IPS-18a (cell line): ENCODE results near the gene MAPK4.
"Not testable (repeated sequence)": the region's sequence is repeated elsewhere in the genome, so short reads cannot be mapped to it uniquely, and the experiment has no call there.

ENCODE experiments used
- H3K27ac ChIP-seq: one replicate; pipeline ENCODE4 v1.5.1; 2013; ENCODE audit warnings: low read length
- H3K27me3 ChIP-seq: one replicate; pipeline ENCODE4 v1.6.1; 2013; ENCODE audit warnings: mild to moderate bottlenecking, low read length; ENCODE audit not compliant: control insufficient read depth, insufficient read depth
- H3K36me3 ChIP-seq: one replicate; pipeline ENCODE4 v1.6.1; 2013; ENCODE audit warnings: low read depth, low read length; ENCODE audit not compliant: control insufficient read depth
- H3K4me1 ChIP-seq: one replicate; pipeline ENCODE4 v1.6.1; 2013; ENCODE audit warnings: low read depth, low read length; ENCODE audit not compliant: control insufficient read depth
- H3K4me3 ChIP-seq: one replicate; pipeline ENCODE4 v1.5.1; 2013; ENCODE audit warnings: low read length
- H3K9ac ChIP-seq: one replicate; pipeline ENCODE4 v1.6.1; 2013; ENCODE audit warnings: mild to moderate bottlenecking, low read length, moderate library complexity
- H3K9me3 ChIP-seq: one replicate; pipeline ENCODE4 v1.6.1; 2013; ENCODE audit warnings: low read depth, low read length; ENCODE audit not compliant: control insufficient read depth

MAPK4 gene

GRCh38 chr18:50558157-50558556 is 1.7 kb upstream of the MAPK4 start:
- Histone ChIP-seq H3K9ac (no peak overlapping the region), H3K4me3 (no peak overlapping the region), H3K9me3 (no peaks in the 10 kb centered on the region), H3K4me1 (peaks cover 7% of the 10 kb centered on the region), H3K27me3 (peaks cover 53% of the 10 kb centered on the region), H3K36me3 (no peaks in the 10 kb centered on the region), H3K27ac (no peak overlapping the region)

DNA sequence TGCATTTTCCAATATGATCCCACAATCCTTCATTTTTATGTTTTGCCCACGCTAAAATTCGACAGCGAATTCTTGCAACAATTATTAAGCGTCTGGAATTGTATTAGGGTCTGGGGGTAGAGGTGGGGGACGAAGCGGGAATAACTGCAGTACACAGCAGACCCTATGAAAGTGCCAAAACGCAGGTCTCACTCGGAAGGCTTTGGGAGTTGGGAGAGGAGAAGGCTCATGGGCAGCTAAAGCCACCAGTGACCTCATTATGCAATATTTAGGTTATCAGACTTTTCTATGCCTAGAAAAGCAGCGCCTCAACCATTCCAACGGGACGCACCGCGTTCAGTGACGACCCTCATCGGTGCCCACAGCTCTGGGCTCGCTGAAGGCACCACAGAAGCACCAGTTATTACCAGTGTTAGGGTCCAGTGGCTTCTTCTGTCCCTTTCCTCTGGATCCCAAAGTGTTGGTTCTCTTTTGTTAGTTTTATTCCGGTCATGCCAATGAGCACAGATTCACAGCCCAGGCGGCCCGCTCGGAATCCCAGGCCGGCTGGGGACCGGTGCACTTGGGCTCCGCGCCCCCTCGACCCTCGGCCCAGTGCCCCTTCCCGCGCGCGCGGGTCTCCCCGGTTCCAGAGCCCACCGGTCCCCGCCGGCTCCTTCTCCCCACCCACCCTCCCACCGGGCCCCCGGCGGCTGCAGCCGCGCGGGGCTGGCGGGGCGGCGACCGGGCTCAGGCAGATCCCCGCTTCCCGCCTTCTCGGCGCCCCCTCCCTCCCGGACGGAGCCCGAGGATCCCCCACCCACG is 737 bp upstream of the MAPK4 start:
- Histone ChIP-seq H3K27me3 (peaks cover 53% of the 10 kb centered on the region), H3K4me1 (peaks cover 7% of the 10 kb centered on the region), H3K9ac (no peak overlapping the region), H3K9me3 (no peaks in the 10 kb centered on the region), H3K4me3 (peak overlapping the region; percentile 52), H3K27ac (no peak overlapping the region), H3K36me3 (no peaks in the 10 kb centered on the region)

DNA sequence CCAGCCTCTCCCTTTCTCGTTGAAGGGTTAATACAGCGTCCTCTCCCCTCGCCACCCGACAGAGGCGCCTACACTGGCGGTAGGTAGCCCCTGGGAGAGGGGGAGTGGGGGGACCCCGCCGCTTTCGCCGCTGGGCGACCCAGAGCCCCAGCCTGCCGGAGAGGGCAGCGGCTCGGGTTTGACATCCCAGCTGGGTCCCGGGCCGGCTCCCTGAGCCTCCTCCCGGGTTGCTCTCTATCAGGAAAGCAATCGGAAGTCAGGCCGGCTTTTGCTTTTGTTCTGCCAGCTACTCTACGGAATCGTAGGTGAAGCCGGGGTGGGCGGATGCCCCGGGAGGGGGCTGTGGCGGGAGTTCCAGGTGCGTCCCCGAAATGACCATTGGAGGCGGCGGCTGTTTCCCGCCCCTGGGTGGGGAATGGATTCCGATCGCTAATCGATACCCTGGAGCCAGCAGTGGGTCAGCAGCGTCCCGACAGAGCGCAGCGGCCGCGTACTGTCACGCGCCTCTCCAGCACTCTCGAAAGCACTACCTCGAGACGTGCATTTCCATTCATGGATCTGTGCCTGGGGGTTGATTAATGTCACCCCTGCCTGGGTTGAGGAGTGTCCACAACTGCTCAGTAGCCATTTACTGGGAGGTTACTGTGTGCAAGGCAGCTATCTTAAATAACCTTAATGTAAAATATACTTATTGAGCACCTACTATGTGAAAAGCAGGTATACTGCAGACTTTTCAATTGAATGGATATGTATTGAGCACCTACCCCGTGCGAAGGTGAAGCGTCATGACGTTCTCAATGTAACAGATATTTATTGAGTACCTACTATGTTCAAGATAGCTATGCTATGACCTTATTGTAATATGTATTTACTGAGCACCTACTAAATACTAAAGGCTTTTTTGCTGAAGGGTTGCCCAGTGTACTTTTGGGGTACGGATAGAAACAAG is 1.1 kb downstream of the MAPK4 start:
- peak overlapping the region; percentile 82 for H3K4me3 ChIP-seq
- H3K9ac ChIP-seq = peak overlapping the region; percentile 65
- no peaks in the 10 kb centered on the region for H3K36me3 ChIP-seq
- H3K4me1 ChIP-seq = peaks cover 7% of the 10 kb centered on the region
- H3K9me3 ChIP-seq = no peaks in the 10 kb centered on the region
- no peak overlapping the region for H3K27ac ChIP-seq
- H3K27me3 ChIP-seq = peaks cover 53% of the 10 kb centered on the region

GRCh38 chr18:50562258-50562657 is 2.4 kb downstream of the MAPK4 start:
- H3K27me3 ChIP-seq = peaks cover 48% of the 10 kb centered on the region
- not testable (repeated sequence) for H3K9me3 ChIP-seq, H3K36me3 ChIP-seq, H3K27ac ChIP-seq, H3K9ac ChIP-seq, H3K4me3 ChIP-seq, H3K4me1 ChIP-seq

- H3K4me3 ChIP-seq = no peak overlapping the region
Observed at GRCh38 chr18:50562686-50563085, 2.8 kb downstream of the MAPK4 start.

DNA sequence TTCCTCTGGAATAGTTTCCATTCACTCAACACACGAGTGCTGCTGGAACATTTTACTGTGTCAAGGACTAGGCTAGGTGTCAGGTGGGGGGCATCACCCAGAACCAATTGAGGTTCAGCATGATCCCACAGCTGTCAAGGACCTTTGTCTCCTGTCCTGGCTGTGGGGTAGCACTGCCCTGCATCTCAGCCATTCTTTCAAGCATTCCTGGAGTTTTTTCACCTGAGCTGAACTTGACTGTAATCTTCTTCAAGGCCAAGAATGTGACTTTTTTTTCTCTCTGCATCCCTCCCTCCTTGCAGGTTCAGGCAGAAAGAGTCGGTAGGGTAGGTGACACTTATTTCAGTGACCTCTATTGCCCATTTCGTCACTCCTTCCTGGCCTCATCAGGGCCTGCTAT is 3.5 kb downstream of the MAPK4 start:
- peaks cover 7% of the 10 kb centered on the region for H3K4me1 ChIP-seq
- peaks cover 37% of the 10 kb centered on the region for H3K27me3 ChIP-seq
- no peak overlapping the region for H3K4me3 ChIP-seq
- no peaks in the 10 kb centered on the region for H3K36me3 ChIP-seq
- no peak overlapping the region for H3K27ac ChIP-seq
- no peaks in the 10 kb centered on the region for H3K9me3 ChIP-seq
- no peak overlapping the region for H3K9ac ChIP-seq

More at GRCh38 chr18:50562686-50563085, 2.8 kb downstream of the MAPK4 start:
- peaks cover 44% of the 10 kb centered on the region for H3K27me3 ChIP-seq
- no peak overlapping the region for H3K9ac ChIP-seq
- no peaks in the 10 kb centered on the region for H3K36me3 ChIP-seq
- no peaks in the 10 kb centered on the region for H3K9me3 ChIP-seq
- H3K4me1 ChIP-seq = peaks cover 7% of the 10 kb centered on the region
- no peak overlapping the region for H3K27ac ChIP-seq

DNA sequence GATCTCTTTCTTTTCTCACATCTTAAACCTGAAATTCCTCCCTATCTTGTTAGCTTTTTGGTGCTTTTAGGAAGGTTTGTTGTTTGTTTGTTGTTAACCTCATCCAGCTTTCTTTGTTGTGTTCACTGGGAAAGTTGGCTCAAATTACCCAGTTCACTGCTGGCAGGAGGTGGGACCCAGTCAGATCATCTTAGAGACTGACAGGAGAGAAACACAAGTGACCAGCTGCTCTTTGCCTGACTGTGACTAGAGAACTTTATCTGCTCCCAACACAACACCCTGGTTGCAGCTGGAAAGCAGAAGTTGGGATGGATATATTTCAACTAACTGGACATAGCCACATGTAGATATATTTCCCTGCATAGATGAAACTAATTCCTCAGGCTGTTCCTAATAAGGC is 10.0 kb downstream of the MAPK4 start:
- H3K9ac ChIP-seq = no peak overlapping the region
- H3K4me3 ChIP-seq = no peak overlapping the region
- H3K9me3 ChIP-seq = no peaks in the 10 kb centered on the region
- H3K36me3 ChIP-seq = no peaks in the 10 kb centered on the region
- no peaks in the 10 kb centered on the region for H3K27me3 ChIP-seq
- no peak overlapping the region for H3K27ac ChIP-seq
- peaks cover 11% of the 10 kb centered on the region for H3K4me1 ChIP-seq

- Histone ChIP-seq H3K4me3 (no peak overlapping the region), H3K9ac (no peak overlapping the region), H3K4me1 (peaks cover 14% of the 10 kb centered on the region), H3K27ac (no peak overlapping the region), H3K9me3 (no peaks in the 10 kb centered on the region), H3K36me3 (no peaks in the 10 kb centered on the region), H3K27me3 (no peaks in the 10 kb centered on the region)
Observed at GRCh38 chr18:50571606-50572005, 11.7 kb downstream of the MAPK4 start.

- H3K36me3 ChIP-seq, H3K4me3 ChIP-seq, H3K27ac ChIP-seq, H3K27me3 ChIP-seq, H3K9me3 ChIP-seq, H3K9ac ChIP-seq: not testable (repeated sequence)
- H3K4me1 ChIP-seq = peaks cover 14% of the 10 kb centered on the region
Observed at GRCh38 chr18:50573196-50573595, 13.3 kb downstream of the MAPK4 start.

DNA sequence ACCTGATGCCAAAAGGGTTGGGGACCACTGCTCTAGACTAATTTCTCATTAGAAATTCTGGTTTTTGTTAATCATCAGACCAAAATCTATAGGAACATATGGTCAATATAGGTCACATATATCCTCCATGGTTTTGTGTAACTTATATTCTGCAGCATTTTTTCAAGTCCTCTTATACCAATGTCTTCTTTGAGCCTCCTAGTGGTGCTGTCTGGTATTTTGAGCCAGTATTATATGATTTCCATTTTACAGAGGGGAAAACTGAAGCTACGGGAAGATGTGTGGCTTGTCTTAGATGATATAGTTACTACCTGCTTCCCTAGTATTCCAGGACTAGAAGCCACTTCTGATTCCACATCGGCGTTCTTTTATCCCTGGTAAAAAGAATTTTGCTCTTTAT is 13.8 kb downstream of the MAPK4 start:
- Histone ChIP-seq H3K36me3 (no peaks in the 10 kb centered on the region), H3K9me3 (no peaks in the 10 kb centered on the region), H3K27me3 (no peaks in the 10 kb centered on the region), H3K27ac (no peak overlapping the region), H3K4me3 (no peak overlapping the region), H3K9ac (no peak overlapping the region), H3K4me1 (peaks cover 14% of the 10 kb centered on the region)

DNA sequence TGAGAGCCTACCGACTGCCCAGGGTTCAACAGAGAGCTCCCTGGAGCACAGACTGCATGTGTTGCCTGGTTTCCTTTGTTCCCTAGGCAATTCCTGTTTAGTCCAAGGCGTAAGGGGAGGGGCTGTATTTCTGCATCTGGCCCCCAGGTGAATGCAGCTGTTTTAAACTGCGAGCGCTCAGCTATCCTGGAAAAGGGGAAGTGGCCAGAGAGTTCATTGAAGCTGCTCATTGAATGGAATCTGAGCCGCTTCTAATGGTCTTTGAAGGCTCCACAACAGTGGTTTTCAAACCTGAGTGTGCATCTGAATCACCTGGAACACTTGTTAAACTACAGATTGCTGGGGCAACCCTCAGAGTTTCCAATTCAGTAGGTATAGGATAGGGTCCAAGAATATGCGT is 18.1 kb downstream of the MAPK4 start:
- H3K9me3 ChIP-seq = no peaks in the 10 kb centered on the region
- peaks cover 4% of the 10 kb centered on the region for H3K27me3 ChIP-seq
- H3K27ac ChIP-seq = no peak overlapping the region
- no peak overlapping the region for H3K4me3 ChIP-seq
- no peaks in the 10 kb centered on the region for H3K36me3 ChIP-seq
- H3K4me1 ChIP-seq = peaks cover 19% of the 10 kb centered on the region
- H3K9ac ChIP-seq = no peak overlapping the region
